Body of pancreas (tissue), 4 donors: ENCODE data around the gene PTPRN2.

Experiments used
- CTCF ChIP-seq, 7 experiments: fragments of 450-650 bp in 4 of 7; fragments of 200-600 bp in 3 of 7; sonication (generic) in 3 of 7; IDR thresholded peaks; one replicate each; pipeline ENCODE4 v1.5.1; 2016 to 2019; ENCODE audit warnings: antibody characterized with exemption in 7 of 7
- POLR2A ChIP-seq, 3 donors: fragments of 450-650 bp; IDR thresholded peaks; one replicate each; pipeline ENCODE4 v1.6.1; 2016; ENCODE audit warnings: antibody characterized with exemption in 3 of 3, mild to moderate bottlenecking in 2 of 3

- no peak for TF ChIP-seq CTCF (IDR thresholded peaks at IDR 0.05)
- no peak for TF ChIP-seq POLR2A (IDR thresholded peaks at IDR 0.05)
These were observed 1060.5 kb downstream of the PTPRN2 start for GRCh38 chr7:157526913-157527634.
